HepG2 (cell line): Measurements from ENCODE around the gene EPB41L2. TPM values are rescaled to one million over a fixed set of nuclear protein-coding genes. Genes with fewer than 3 reads are reported as not detected.

Experiments
- ARNTL ChIP-seq: sonication (generic); formaldehyde crosslinking; IDR thresholded peaks from 2 replicates; pipeline ENCODE4 v1.4.0; 2020; ENCODE audit warnings: mild to moderate bottlenecking, missing genetic modification reagents
- CAMTA2 ChIP-seq: sonication (generic); formaldehyde crosslinking; IDR thresholded peaks from 2 replicates; pipeline ENCODE4 v1.4.0; 2020; ENCODE audit warnings: mild to moderate bottlenecking, missing genetic modification reagents, borderline replicate concordance
- FOXK1 ChIP-seq: sonication (generic); formaldehyde crosslinking; IDR thresholded peaks from 2 replicates; pipeline ENCODE4 v1.4.0; 2020; ENCODE audit warnings: low read depth, missing genetic modification reagents, borderline replicate concordance
- HMGA1 ChIP-seq: sonication (generic); formaldehyde crosslinking; conservative IDR thresholded peaks from 2 replicates; pipeline ENCODE4 v1.4.0; 2020; ENCODE audit warnings: missing genetic modification reagents
- HNRNPUL1 ChIP-seq: fragments of 200-400 bp; formaldehyde crosslinking; IDR thresholded peaks from 2 replicates; pipeline ENCODE4 v1.6.1; 2017; ENCODE audit warnings: low read depth, mild to moderate bottlenecking, low read length, moderate library complexity
- JDP2 ChIP-seq: sonication (generic); formaldehyde crosslinking; IDR thresholded peaks from 2 replicates; pipeline ENCODE4 v1.8.1; 2022; ENCODE audit warnings: missing genetic modification reagents, borderline replicate concordance
- MATR3 ChIP-seq: sonication (generic); formaldehyde crosslinking; IDR thresholded peaks from 2 replicates; pipeline ENCODE4 v1.4.0; 2020; ENCODE audit warnings: missing genetic modification reagents
- MTERF4 ChIP-seq: sonication (generic); formaldehyde crosslinking; IDR thresholded peaks from 2 replicates; pipeline ENCODE4 v1.8.0; 2023; ENCODE audit warnings: mild to moderate bottlenecking, missing genetic modification reagents
- RBAK ChIP-seq: sonication (generic); formaldehyde crosslinking; IDR thresholded peaks from 2 replicates; pipeline ENCODE4 v1.5.1; 2020; ENCODE audit warnings: mild to moderate bottlenecking, missing genetic modification reagents
- RELA ChIP-seq: sonication (generic); formaldehyde crosslinking; IDR thresholded peaks from 2 replicates; pipeline ENCODE4 v1.4.0; 2020; ENCODE audit warnings: missing genetic modification reagents
- ZFP37 ChIP-seq: sonication (generic); formaldehyde crosslinking; IDR thresholded peaks from 2 replicates; pipeline ENCODE4 v1.4.0; 2020; ENCODE audit warnings: missing genetic modification reagents, borderline replicate concordance
- ZNF432 ChIP-seq: sonication (generic); formaldehyde crosslinking; IDR thresholded peaks from 2 replicates; pipeline ENCODE4 v1.5.0; 2020; ENCODE audit warnings: missing genetic modification reagents, mild to moderate bottlenecking, borderline replicate concordance
- ZNF572 ChIP-seq: sonication (generic); formaldehyde crosslinking; IDR thresholded peaks from 2 replicates; pipeline ENCODE4 v1.5.1; 2020; ENCODE audit warnings: mild to moderate bottlenecking, missing genetic modification reagents
- ZNF691 ChIP-seq: sonication (generic); formaldehyde crosslinking; IDR thresholded peaks from 2 replicates; pipeline ENCODE4 v1.4.0; 2020; ENCODE audit warnings: missing genetic modification reagents, low read depth, mild to moderate bottlenecking, borderline replicate concordance
- ZNF746 ChIP-seq: sonication (generic); formaldehyde crosslinking; IDR thresholded peaks from 2 replicates; pipeline ENCODE4 v1.8.0; 2022; ENCODE audit warnings: mild to moderate bottlenecking, missing genetic modification reagents
- ZNF772 ChIP-seq: sonication (generic); formaldehyde crosslinking; IDR thresholded peaks from 2 replicates; pipeline ENCODE4 v1.5.0; 2020; ENCODE audit warnings: mild to moderate bottlenecking, missing genetic modification reagents
- ZNF83 ChIP-seq: sonication (generic); formaldehyde crosslinking; IDR thresholded peaks from 2 replicates; pipeline ENCODE4 v1.4.0; 2020; ENCODE audit warnings: missing genetic modification reagents, mild to moderate bottlenecking, borderline replicate concordance
- ZXDC ChIP-seq: sonication (generic); formaldehyde crosslinking; IDR thresholded peaks from 2 replicates; pipeline ENCODE4 v1.5.0; 2020; ENCODE audit warnings: mild to moderate bottlenecking, missing genetic modification reagents
- polyA plus RNA-seq, 8 experiments: library from polyadenylated mRNA; depleted of rRNA in 3 of 8; stranded (reverse) in 7 of 8; unstranded in 1 of 8; fragments of >200 nt; fragmentation: Illumina TruSeq in 4 of 8; extraction: Trizol in 4 of 8; gene quantifications; 2 replicates each; pipeline versions ENCODE4 v1.2.1 to v1.2.3, GENCODE V29; 2011 to 2016; ENCODE audit warnings: low read depth in 4 of 8, missing spikeins in 1 of 8, mixed read lengths in 1 of 8; ENCODE audit not compliant: insufficient read depth in 1 of 8
- total RNA-seq, 5 experiments: library from RNA; depleted of rRNA; stranded (reverse); fragments of >200 nt; fragmentation: Illumina TruSeq; extraction: Trizol; gene quantifications; 2 replicates each; pipeline ENCODE4 v1.2.3, GENCODE V29; 2016; ENCODE audit warnings: low read depth in 1 of 5
- TF ChIP-seq, protein P1 (sequence below): sonication (generic); formaldehyde crosslinking; IDR thresholded peaks from 2 replicates; pipeline ENCODE4 v1.8.0; 2022; ENCODE audit warnings: missing genetic modification reagents, mild to moderate bottlenecking, moderate library complexity, borderline replicate concordance
- TF ChIP-seq, protein P2 (sequence below): sonication (generic); formaldehyde crosslinking; IDR thresholded peaks from 2 replicates; pipeline ENCODE4 v1.8.0; 2022; ENCODE audit warnings: missing genetic modification reagents, low read depth, mild to moderate bottlenecking, borderline replicate concordance
- TF ChIP-seq, protein P3 (sequence below): sonication (generic); formaldehyde crosslinking; IDR thresholded peaks from 2 replicates; pipeline ENCODE4 v1.4.0; 2020; ENCODE audit warnings: mild to moderate bottlenecking, missing genetic modification reagents

Gene EPB41L2
- total and polyA plus RNA-seq, 2 of the 13 experiments (the other 11 are each of a cell fraction or from before 2014, with no cell fraction given) = 41.7 to 56.4 TPM

DNA sequence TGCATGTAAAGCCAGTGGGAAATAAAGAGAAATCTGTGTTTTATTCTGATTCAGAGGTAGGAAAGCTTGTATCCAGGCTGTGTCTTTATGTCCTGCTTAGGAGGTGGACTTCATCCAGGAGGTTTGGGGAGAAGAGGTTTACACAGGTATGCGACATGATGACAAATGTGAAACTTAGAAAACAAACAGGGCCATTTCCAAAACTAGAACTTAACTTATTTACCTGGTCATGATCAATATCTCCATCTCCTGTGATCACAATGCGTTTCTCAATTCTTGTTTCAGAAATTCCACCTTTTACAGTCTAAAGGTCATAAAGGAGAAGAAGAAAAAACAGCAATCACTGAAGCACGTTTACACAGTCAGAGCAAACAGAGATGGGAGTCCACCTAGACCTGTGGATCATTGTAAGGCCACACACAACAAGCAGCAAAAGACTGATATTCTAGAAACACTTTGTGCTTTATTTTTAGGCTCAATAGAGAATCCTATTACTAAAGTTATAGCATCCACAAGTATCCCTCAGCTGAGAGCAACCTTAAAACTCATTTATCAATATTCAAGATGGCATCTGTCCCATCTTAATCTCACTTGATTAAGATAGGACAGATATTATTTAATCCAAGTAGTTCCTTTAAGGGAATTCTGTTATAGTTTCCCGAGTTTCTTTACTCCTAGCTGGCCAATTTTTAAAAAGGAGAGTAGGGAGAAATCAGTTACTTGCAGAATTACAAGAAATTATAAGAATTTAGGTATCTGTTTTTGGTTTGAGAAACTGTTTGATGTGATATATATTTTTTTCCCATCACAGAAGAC lies 199.4 kb downstream of the EPB41L2 start (continued):
- no peak for TF ChIP-seq ZXDC
- no peak for TF ChIP-seq ZFP37 (CRISPR knock-in tag)
- TF ChIP-seq, protein P1, sequence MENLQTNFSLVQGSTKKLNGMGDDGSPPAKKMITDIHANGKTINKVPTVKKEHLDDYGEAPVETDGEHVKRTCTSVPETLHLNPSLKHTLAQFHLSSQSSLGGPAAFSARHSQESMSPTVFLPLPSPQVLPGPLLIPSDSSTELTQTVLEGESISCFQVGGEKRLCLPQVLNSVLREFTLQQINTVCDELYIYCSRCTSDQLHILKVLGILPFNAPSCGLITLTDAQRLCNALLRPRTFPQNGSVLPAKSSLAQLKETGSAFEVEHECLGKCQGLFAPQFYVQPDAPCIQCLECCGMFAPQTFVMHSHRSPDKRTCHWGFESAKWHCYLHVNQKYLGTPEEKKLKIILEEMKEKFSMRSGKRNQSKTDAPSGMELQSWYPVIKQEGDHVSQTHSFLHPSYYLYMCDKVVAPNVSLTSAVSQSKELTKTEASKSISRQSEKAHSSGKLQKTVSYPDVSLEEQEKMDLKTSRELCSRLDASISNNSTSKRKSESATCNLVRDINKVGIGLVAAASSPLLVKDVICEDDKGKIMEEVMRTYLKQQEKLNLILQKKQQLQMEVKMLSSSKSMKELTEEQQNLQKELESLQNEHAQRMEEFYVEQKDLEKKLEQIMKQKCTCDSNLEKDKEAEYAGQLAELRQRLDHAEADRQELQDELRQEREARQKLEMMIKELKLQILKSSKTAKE (CRISPR knock-in tag) = peak; percentile 92; the same call in 1 of the 2 replicates
- peak; percentile 99 for TF ChIP-seq FOXK1 (CRISPR knock-in tag)
- TF ChIP-seq HNRNPUL1 = no peak
- TF ChIP-seq ZNF772 = peak; percentile 73; the same call in 1 of the 2 replicates
- 0 out of 2 replicates have a peak, but pooled peaks have one; percentile 76 for TF ChIP-seq RELA
- no peak for TF ChIP-seq HMGA1 (CRISPR knock-in tag)
- TF ChIP-seq ZNF572 = no peak
- no peak for TF ChIP-seq MTERF4 (CRISPR knock-in tag)
- TF ChIP-seq, protein P2, sequence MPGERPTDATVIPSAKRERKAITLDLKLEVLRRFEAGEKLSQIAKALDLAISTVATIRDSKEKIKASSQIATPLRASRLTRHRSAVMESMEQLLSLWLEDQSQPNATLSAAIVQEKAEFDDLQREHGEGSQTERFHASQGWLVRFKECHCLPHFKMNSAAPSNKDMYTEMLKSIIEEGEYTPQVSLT (CRISPR knock-in tag) = no peak
- TF ChIP-seq ZNF746 (CRISPR knock-in tag) = peak; percentile 69; the same call in 1 of the 2 replicates
- no peak for TF ChIP-seq ZNF83
- no peak for TF ChIP-seq MATR3 (CRISPR knock-in tag)
- TF ChIP-seq CAMTA2 (CRISPR knock-in tag) = no peak
- TF ChIP-seq ZNF691 (CRISPR knock-in tag) = no peak
- TF ChIP-seq ARNTL (CRISPR knock-in tag) = peak; percentile 90
- TF ChIP-seq, protein P3, sequence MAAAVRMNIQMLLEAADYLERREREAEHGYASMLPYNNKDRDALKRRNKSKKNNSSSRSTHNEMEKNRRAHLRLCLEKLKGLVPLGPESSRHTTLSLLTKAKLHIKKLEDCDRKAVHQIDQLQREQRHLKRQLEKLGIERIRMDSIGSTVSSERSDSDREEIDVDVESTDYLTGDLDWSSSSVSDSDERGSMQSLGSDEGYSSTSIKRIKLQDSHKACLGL (CRISPR knock-in tag) = no peak
- TF ChIP-seq ZNF432 = no peak
- TF ChIP-seq JDP2 = peak; percentile 67; the same call in 1 of the 2 replicates
- TF ChIP-seq RBAK (CRISPR knock-in tag) = no peak
